Stimulated activated CD8-positive, alpha-beta memory T cell treated with anti-CD3 and anti-CD28 coated beads, Interleukin-15, amount 100 ng/mL, for 4 hours (primary cell): ENCODE results near the gene C13orf46.
"Not testable (repeated sequence)": the region's sequence is repeated elsewhere in the genome, so short reads cannot be mapped to it uniquely, and the experiment has no call there.

Source experiments
- DNase-seq, 2 donors: peaks; one replicate each; pipeline ENCODE4 v3.0.0-alpha.2; 2020; ENCODE audit warnings: low read depth in 2 of 2

Gene C13orf46

DNA sequence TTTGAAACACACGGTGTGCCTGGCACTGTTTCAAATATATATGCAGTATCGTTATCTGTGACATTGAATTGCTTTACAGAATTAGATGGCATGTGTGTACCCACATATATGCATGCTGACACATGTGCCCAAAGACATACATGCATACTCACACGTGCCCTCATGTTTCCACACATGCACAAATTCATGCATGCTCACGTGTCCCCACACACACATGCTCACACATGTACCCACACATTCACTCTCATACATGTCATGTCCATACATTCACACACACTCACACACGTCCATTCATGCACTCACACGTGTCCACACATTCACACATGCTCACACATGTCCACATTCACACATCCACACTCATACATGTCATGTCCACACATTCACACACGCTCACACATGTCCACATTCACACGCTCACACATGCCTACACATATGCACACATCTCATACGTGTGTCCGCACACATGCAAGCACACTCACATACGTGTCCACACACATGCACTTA lies 17.9 kb upstream of the C13orf46 start:
- DNase-seq = no peak

DNA sequence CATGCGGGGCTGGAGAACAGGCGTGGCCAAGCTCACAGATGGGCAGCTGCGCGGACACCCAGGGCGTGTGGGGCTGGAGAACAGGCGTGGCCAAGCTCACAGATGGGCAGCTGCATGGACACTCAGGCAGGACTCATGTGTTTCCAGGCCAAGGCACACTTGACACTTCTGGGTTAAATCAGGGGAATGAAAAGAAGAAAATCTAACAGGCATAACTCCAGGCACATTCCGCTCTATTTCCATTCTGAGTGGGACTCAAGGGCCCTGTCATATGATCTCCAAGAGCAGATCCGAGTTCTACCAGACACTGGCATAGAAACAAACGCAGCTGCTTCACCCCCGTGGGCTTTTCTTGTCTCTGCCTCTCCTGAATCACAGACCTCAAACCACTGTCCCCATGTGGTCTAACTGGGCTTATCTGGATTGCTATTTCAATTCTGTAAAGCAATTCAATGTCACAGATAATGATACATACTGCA lies 17.4 kb upstream of the C13orf46 start:
- no peak for DNase-seq

DNA sequence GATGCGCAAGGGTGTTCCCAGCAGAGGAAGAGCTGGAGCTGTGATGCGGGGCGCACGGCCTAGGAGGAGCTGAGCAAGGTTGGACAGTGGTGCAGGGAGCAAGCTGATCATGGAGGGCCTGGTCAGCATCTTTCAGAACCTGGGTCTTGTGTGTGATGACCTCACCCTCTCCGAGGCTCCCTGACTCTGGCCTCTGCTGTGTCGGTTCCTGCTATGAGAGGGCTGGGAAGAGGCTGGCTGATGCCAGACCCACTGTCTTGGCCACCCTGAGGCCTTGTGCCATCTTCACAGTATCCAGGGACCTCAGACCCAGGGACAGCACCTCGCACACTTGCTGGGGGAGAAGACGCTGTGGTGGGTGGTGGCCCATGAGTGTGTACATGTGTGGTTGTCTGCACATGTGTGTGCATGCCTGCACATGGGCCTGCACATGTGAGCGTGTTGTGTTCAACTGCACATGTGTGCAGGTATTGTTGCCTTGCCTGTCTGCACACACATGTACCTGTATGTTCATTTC lies 16.5 kb upstream of the C13orf46 start:
- no peak for DNase-seq

DNA sequence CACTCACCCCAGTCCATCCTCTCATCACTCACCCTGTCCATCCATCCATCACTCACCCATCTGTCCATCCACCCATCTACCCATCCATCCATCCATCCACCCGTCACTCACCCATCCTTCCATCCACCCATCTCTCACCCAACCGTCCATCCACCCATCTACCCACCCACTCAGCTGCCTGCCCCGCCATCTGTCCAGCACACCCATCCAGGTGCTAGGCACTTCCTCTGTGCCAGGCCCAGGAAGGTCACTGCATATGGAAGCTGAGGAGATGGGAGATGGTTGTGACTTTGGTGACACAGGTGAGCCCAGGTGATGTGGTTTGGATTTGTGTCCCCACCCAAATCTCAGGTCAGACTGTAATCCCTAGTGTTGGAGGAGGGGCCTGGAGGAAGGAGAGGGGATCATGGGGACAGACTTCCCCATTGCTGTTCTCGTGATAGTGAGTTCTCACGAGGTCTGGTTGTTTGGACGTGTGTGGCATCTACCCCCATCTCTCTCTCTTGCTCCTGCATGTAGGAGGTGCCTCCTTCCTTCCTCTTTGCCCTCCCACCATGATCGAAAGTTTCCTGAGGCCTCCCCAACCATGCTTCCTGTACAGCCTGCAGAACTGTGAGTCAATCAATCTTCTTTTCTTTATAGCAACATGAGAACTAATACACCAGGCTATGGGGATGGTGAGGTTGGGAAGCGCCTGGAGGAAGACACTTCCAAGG lies 15.9 kb upstream of the C13orf46 start:
- DNase-seq = no peak

DNA sequence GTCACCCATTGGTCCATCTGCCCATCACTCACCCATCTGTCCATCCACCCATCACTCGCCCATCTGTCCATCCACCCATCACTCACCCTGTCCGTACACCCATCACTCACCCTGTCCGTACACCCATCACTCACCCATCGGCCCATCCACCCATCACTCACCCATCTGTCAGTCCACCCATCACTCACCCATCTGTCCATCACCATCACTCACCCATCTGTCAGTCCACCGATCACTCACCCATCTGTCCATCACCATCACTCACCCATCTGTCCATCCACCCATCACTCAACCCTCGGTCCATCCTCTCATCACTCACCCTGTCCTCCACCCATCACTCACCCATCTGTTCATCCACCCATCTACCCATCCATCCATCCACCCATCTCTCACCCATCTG lies 15.0 kb upstream of the C13orf46 start:
- not testable (repeated sequence) for DNase-seq

DNA sequence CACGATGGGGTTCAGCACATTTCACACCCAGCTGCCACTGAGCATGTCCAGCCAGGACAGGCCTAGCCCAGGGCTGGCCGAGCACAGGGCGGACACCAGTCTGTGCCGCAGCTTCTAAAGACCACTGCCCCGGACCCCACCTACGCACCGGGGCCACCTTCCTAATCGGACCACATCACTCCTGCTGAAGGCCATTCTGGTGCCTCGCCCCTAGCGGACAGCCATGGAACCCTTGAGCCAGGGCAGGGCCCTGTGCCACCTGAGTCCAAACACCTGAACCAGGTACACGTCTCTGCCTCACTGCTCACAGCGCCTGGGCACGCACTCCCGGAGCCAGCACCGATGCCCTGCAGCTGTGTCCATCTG lies 8.4 kb upstream of the C13orf46 start:
- no peak for DNase-seq

DNA sequence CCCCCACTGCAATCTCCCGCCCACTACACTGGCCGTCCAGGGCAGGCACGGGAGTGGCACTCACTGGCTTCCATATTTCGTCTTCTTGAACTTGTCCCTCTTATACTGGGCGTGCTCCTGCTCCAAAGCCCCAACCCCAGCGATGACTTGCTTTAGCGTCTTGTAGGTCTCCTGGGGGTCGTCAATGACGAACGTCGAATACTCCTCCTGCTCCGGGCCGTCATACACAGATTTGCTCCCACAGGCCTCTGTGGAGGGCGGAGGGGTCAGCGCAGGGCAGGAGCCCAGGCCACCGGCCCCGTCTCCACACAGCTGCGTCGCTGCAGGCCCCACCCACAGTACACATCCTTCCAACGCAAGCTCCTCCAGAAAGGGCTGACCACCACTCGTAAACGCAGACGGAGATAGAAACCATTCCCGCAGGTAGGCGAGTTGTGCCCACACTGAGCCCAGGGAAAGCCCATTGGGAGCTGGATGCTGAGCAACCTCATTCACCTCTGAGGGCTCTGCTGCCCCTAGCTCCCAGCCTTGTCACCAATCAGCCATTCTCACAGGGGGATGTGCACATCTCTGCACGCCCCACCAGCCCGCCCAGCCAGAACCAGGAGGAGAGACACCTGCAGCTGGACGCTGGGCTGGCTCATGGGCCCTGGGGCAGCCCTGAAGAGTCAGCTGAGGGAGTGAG lies 7.9 kb upstream of the C13orf46 start:
- no peak for DNase-seq

DNA sequence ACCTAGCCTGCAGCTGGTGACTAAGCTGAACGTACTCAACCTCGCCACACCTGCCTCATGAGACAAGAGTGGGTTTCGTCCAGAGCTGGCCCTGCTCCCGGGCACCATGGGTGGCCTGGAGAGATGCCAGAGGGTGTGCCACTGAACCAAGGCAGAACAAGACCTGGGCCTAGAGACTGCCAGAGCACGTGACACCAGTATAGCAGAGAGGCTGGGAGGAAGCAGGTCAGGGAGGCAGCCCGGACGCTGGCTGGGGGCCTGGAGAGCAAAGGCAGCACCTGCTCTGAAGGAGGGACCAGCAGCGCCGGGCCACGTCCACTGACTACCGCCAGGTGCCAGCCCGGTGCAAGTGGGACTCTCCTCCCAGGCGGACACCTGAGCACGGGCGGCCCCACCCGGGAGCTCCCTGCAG lies 7.3 kb upstream of the C13orf46 start:
- no peak for DNase-seq

DNA sequence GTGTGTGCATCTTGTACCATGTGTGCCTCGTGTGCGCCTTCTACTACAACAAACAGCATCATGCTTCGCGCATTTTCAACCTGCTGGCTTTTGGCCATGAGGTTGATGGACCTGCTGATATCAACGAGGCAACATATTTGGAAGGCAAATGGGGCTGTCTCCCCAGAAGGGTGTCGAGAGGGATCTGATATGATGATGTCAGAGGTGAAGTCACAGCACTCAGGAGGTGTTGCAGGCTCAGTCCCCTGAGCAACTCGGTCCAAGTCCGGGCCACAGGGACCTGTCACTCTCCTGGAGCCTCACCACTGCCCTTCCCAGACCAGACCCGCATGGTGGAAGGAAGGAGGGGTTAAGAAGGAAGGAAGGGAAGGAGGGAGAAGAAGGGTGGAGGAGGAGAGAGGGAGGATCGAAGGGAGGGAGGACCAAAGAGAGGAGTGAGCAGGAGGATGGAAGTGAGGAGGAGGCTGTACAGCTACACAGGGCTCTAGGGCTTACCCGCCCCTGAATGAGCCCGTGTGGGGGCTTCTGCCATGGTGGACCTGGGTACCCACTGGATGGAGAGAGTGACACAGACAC lies 6.7 kb upstream of the C13orf46 start:
- DNase-seq = no peak

DNA sequence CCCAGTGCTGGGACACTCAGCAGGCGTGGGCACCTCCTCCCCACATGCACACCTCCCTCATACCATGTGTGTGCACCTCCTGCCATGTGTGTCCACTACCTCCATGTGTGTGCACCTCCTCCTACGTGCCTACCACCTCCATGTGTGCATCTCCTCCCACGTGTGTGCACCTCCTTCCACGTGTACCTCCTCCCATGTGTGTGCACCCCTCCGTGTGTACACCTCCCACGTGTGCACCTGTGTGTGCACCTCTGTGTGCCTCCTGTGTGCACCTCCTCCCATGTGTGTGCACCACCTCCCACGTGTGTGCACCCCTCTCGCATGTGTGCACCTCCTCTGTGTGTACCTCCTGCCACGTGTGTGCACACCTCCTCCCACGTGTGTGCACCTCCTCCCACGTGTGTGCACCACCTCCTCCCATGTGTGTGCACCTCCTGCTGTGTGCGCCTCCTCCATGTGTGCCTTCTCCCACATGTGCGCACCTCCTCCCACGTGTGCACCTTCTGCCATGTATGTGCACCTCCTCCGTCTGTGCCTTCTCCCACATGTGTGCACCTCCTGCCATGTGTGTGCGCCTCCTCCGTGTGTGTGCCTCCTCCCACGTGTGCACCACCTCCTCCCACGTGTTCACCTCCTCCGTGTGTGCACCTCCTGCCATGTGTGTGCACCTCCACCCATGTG lies 6.1 kb upstream of the C13orf46 start:
- no peak for DNase-seq

DNA sequence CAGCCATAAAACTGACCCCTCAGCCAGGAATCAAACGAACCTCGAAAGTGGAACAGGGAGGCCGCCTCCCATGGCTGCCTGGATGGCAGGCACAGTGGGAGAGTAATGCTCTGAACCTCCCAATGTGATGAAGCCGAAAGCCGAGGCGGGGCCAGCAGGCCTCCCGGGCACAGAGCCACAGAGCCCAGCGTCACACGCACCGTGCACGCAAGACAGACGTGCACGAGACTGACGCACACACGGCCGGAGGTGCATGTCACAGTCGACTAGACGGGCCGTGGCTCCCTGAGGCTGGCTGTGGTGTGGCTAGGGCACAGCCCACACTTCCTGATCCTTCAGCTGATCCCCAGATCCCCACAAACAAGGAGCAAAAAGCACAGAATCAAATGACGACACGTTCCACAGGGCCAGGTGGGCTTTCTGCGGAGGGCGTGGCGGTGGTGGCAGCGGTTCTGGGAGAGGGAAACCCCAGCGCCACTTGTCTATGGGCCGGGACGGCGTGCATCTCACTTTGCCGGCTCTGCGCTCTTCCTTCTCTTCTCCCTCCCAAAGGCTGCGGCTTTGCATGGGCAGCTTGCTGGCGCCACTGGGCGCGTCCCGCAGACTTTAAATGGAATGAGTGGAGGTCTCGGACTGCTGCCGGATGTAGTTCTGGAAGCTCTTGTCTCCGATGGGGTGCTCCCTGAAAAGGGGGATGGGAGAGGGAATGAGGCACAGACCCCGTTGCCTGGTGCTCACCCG lies 5.0 kb upstream of the C13orf46 start:
- no peak for DNase-seq

DNA sequence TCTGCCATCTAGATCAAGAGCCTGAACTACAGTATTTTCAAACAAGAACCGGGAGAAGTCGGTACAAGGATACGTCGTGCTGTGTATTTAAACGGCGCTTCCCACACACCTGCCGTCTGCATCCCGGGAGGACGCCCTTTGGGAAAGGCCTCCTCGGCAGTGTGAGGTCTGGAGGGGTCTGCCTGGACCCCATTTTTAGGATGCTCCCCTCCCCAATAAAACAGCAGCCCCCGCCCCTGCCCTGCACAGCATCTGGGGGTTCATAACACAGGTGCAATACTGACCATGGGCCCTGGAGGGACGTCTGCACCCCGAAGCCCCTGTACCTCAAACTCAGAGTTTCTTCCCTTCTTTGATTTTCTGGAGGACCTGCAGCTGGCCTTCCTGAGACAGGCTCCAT lies 4.1 kb upstream of the C13orf46 start:
- no peak for DNase-seq

DNA sequence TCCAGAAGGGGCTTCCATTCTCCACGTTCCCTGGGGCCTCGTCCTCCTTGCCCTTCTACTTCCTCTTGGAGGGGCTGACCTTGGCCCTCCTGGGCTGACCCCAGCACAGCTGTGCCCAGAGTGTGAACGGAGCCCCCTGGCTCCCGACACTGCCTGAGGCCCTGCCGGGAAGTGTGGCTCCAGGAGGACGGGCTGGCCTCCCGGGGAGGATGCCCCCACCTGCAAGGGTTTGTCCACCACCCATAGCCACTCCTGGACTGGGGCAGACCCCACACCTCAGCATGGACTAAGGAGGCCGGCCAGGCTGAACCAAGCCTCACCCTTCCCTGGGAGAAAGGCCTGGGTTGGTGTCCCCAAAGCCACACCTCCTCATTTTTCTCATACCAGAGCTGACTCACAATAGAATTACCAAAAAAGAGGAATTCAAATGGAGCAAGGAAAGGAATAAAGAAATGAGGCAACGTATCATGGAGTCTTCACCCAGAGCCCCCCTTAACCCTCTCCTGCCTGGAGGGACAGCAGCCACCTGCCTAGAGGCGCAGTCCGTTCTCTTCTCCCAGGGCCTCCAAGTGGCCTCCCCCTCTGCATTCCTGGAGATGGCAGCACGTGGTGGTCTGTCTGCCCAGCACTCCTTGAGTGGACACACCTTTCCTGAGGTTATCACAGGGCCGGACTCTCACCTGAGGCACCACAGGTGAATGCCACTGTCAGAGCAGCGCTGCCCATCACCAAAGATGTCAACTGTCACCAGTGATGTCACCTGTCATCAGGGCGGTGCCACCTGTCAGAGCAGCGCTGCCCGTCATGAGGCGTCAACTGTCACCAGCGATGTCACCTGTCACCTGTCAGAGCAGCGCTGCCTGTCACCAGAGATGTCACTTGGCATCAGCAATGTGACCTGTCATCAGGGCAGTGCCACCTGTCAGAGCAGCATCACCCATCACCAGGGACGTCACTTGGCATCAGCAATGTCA lies 3.1 kb upstream of the C13orf46 start:
- no peak for DNase-seq

DNA sequence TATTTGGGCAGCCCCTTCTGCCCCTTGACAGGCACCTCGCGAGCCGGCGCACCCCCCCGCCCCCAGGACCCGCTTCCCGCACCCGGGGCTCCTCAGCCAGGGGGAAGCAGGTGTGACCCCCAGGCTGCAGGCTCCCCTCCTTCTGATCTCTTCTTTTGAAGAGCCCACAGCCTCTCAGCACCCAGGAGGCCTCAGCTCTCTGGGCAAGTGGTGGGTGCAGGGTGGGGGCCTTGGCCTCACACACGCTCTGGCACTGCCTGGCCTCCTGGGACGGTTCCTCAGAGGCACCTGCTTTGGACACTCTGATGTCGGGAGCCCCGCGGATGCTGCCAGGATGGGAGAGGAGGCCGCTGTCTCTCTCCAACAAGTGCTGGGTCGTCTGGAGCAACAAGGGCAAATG lies 1.5 kb upstream of the C13orf46 start:
- no peak for DNase-seq

DNA sequence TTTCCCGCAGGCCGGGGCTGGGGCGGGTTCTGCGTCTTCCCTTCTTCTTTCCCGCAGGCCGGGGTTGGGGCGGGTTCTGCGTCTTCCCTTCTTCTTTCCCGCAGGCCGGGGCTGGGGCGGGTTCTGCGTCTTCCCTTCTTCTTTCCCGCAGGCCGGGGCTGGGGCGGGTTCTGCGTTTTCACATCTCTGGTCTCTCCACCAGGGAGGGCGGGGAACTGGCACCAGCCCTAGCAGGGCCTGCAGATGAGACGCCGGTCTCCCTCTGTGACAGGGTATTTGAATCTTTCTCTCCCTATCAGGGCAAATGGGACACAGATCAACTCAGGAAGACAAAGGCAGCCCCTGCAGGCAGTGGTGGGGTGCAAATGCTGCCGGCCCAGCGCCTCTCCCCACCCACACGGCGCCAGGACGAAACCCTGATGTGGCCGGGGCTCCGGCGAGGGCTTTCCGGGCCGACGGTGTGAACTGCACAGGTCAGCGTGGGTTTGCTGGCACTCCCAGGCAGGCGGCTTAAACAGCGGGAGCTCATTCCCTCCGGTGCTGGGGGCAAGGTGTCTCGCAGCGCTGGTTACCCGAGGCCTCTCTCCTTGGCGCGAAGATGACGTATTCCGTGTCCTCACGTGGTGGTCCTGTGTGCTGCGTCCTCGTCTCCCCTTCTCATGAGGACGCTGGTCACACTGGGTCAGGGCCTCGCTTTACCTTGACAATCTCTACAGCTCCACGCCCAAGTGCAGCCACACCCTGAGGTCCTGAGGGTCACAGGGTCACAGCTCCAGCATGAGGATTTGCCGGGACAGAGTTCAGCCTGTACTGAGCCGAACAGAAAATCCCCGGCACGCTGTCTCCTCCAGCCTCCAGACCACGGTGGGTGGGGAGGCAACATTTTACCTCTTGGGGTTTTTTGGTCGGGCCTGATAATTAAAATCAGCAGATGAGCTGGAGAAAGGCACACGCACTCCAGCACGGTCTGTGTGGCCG lies 717 bp upstream of the C13orf46 start:
- DNase-seq = no peak

DNA sequence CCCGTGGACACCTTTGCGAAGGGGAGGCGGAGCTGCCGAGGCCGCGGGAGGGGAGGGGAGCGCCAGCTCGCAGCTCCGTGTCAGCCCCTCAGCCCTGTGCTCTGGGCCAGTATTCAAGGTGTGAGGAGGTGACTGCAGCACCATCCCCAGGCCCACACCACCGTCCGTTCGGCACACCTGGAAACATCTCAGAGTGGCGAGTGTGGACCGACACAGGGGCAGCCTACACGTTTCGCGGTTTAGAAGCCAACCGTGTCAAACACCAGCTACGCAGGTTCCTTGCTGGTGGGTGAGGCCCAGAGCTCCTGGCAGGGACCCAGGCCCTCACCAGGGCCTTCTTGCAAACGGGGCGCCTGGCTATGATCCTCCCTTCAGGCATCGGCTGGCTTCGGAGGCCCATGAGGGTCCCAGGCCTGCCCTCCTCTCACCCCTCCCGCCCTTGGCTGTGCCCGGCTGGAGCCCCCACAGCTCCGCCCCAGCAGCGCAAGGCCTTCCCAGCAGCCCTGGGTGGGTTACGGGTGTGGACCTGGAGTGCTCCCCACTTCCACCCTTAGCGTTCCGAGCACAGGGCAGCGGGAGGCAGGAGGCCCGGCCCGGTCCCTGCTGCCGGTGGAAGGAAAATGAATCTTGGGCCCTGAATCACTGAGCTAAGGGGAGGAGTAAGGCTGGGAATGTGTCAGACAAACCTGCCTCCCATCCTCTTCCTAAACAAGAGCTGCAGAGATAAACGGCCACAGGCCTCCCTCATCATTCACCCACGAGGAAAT lies 1.2 kb downstream of the C13orf46 start:
- DNase-seq = no peak

DNA sequence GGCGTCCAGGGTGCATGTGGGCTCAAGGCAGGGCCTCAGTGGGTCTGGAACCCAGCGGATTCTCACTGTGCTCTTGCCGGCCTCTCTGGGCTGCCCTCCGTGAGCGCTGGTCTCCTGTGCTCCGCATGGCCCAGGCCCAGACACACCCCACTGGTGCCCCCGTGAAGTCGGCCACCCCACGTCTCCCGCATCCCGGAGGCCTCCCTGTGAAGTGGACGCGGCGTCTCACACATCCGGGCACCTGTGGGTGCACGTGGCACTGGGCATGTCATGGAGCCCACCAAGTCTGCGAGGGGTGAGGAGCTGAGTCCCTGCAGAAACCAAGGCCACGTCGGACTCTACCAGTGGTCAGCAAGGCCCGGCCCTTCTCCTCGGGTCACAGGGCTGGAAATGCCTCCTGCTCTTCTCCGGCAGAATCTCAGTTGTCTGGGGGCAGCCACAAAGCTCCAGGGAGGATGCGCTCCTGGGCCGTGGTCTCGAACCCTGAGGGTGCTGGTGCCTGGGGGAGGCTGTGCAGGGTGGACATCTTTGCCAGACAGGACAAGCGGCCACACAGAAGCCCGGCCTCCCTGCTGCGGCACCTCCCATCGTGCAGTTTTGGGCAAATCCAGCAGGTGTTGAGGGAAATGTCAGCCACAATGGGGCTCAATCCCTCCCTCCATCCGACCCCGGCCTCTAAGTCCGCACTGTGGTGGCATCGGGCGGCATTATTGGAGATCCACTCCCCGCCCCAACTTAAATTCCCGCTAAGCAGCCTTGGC lies 2.2 kb downstream of the C13orf46 start:
- no peak for DNase-seq
